ENCODE measurements around the gene CCSER2.

CCSER2 gene

GRCh38 chr10:84456126-84456525 is 127.7 kb downstream of the CCSER2 start:
- Histone ChIP-seq H2AFZ (ENCODE audit: low read depth, low read length) (no peak overlapping the region), H3K18ac (ENCODE audit: low read depth in 1 of 2, low read length in 2 of 2) (no peak overlapping the region), H3K4ac (ENCODE audit: low read depth in 1 of 2, low read length in 2 of 2) (no peak overlapping the region), H3K23ac (ENCODE audit: low read length in 2 of 2) (no peak overlapping the region), H4K91ac (ENCODE audit: low read length) (no peak overlapping the region), H3K9ac (ENCODE audit: low read length) (no peak overlapping the region), H3K4me3 (ENCODE audit: insufficient read depth in 1 of 2, low read depth in 1 of 2, low read length in 2 of 2) (no peak overlapping the region), H4K8ac (ENCODE audit: low read length) (no peak overlapping the region), H3K4me2 (ENCODE audit: low read length, poor library complexity, severe bottlenecking) (no peak overlapping the region), H2BK5ac (ENCODE audit: low read depth, low read length, poor library complexity, severe bottlenecking) (no peak overlapping the region), H2BK15ac (ENCODE audit: low read depth, poor library complexity, severe bottlenecking) (no peak overlapping the region), H3K14ac (ENCODE audit: low read length in 2 of 2) (no peak overlapping the region), H3K36me3 (ENCODE audit: control insufficient read depth in 1 of 2, insufficient read depth in 2 of 2, low read depth in 1 of 2, low read length in 2 of 2) (peaks cover 3 to 37% of the 10 kb centered on the region in 2 experiments), H3K9me3 (ENCODE audit: control insufficient read depth, low read length) (peaks cover 7% of the 10 kb centered on the region), H2BK12ac (ENCODE audit: low read length in 2 of 2) (no peak overlapping the region), H2BK120ac (ENCODE audit: low read depth, low read length) (no peak overlapping the region), H3K27me3 (ENCODE audit: control insufficient read depth in 1 of 2, insufficient read depth in 1 of 2, low read length in 2 of 2) (no peaks in the 10 kb centered on the region), H3K79me1 (replicated peaks; ENCODE audit: low read length, poor library complexity, severe bottlenecking) (peaks cover 14% of the 10 kb centered on the region), H2AK5ac (ENCODE audit: low read length, severe bottlenecking) (no peak overlapping the region), H3K4me1 (ENCODE audit: control insufficient read depth, insufficient read depth, low read depth, low read length) (no peaks in the 10 kb centered on the region), H3K27ac (ENCODE audit: low read length, poor library complexity, severe bottlenecking) (no peak overlapping the region)
- no peak for DNase-seq
- no CpG with 5 or more reads among the region's 2 CpGs for WGBS

DNA sequence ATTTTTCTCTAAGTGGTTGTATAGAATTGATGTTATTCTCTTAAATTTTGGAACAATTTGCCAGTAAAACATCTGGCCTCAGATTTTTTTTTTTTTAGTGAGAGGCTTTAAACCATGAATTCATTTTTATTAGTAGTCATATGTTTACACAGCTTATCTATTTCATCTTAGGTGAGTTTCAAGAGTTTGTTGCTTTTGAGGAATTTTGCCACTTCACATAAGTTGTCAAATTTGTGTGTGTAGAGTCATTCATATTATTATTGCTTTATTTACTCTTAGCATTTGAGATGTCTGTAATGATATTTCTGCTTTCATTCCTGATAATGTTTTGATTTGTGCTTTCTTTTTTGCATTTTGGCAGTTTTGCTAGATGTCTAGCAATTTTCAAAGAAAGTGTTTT is 132.1 kb downstream of the CCSER2 start:
- no peak overlapping the region for H3K23ac ChIP-seq (ENCODE audit: low read length in 2 of 2)
- no peak overlapping the region for H2BK120ac ChIP-seq (ENCODE audit: low read depth, low read length)
- H2BK12ac ChIP-seq (ENCODE audit: low read length in 2 of 2): no peak overlapping the region
- no peak overlapping the region for H2AK5ac ChIP-seq (ENCODE audit: low read length, severe bottlenecking)
- DNase-seq: no peak
- no peak overlapping the region for H2BK5ac ChIP-seq (ENCODE audit: low read depth, low read length, poor library complexity, severe bottlenecking)
- no peak overlapping the region for H4K91ac ChIP-seq (ENCODE audit: low read length)
- no peak overlapping the region for H3K4ac ChIP-seq (ENCODE audit: low read depth in 1 of 2, low read length in 2 of 2)
- H3K14ac ChIP-seq (ENCODE audit: low read length in 2 of 2): no peak overlapping the region
- H2BK15ac ChIP-seq (ENCODE audit: low read depth, poor library complexity, severe bottlenecking): no peak overlapping the region
- H3K4me3 ChIP-seq (ENCODE audit: insufficient read depth in 1 of 2, low read depth in 1 of 2, low read length in 2 of 2): no peak overlapping the region
- peaks cover 7% of the 10 kb centered on the region for H3K79me1 ChIP-seq (replicated peaks; ENCODE audit: low read length, poor library complexity, severe bottlenecking)
- H3K4me2 ChIP-seq (ENCODE audit: low read length, poor library complexity, severe bottlenecking): no peak overlapping the region
- H3K9ac ChIP-seq (ENCODE audit: low read length): no peak overlapping the region
- no peaks in the 10 kb centered on the region for H3K4me1 ChIP-seq (ENCODE audit: control insufficient read depth, insufficient read depth, low read depth, low read length)
- no peaks in the 10 kb centered on the region for H3K27me3 ChIP-seq (ENCODE audit: control insufficient read depth in 1 of 2, insufficient read depth in 1 of 2, low read length in 2 of 2)
- no peak overlapping the region for H2AFZ ChIP-seq (ENCODE audit: low read depth, low read length)
- no peak overlapping the region for H4K8ac ChIP-seq (ENCODE audit: low read length)
- peaks cover 3 to 33% of the 10 kb centered on the region in 2 experiments for H3K36me3 ChIP-seq (ENCODE audit: control insufficient read depth in 1 of 2, insufficient read depth in 2 of 2, low read depth in 1 of 2, low read length in 2 of 2)
- peaks cover 7% of the 10 kb centered on the region for H3K9me3 ChIP-seq (ENCODE audit: control insufficient read depth, low read length)
- no peak overlapping the region for H3K18ac ChIP-seq (ENCODE audit: low read depth in 1 of 2, low read length in 2 of 2)
- no peak overlapping the region for H3K27ac ChIP-seq (ENCODE audit: low read length, poor library complexity, severe bottlenecking)

DNA sequence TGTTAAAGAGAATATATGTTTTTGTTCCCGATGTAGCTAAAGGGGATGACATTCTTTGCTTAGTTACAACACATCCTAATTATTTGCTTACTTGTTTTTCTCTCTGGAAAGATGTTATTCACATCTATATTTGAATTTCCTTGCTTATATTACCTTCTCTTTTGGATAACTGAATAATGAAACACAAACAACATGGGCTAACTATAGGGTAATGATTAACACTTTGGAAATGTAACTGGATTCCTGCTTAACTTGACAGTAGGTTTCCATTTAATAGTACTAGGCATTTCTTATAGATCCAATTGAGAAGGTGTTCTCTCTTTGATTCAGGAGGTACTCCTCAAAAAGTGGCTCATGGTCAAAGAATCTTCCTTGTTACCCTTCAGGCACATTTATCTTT is 141.1 kb downstream of the CCSER2 start:
- Histone ChIP-seq H3K4me1 (ENCODE audit: control insufficient read depth, insufficient read depth, low read depth, low read length) (no peaks in the 10 kb centered on the region), H3K23ac (ENCODE audit: low read length in 2 of 2) (no peak overlapping the region), H3K14ac (ENCODE audit: low read length in 2 of 2) (no peak overlapping the region), H2BK120ac (ENCODE audit: low read depth, low read length) (no peak overlapping the region), H2AK5ac (ENCODE audit: low read length, severe bottlenecking) (no peak overlapping the region), H3K79me1 (replicated peaks; ENCODE audit: low read length, poor library complexity, severe bottlenecking) (peaks cover 5% of the 10 kb centered on the region), H3K27me3 (ENCODE audit: control insufficient read depth in 1 of 2, insufficient read depth in 1 of 2, low read length in 2 of 2) (no peaks in the 10 kb centered on the region), H2BK12ac (ENCODE audit: low read length in 2 of 2) (no peak overlapping the region), H3K4me3 (ENCODE audit: insufficient read depth in 1 of 2, low read depth in 1 of 2, low read length in 2 of 2) (no peak overlapping the region), H2BK15ac (ENCODE audit: low read depth, poor library complexity, severe bottlenecking) (no peak overlapping the region), H3K27ac (ENCODE audit: low read length, poor library complexity, severe bottlenecking) (peak overlapping the region; percentile 87), H3K36me3 (ENCODE audit: control insufficient read depth in 1 of 2, insufficient read depth in 2 of 2, low read depth in 1 of 2, low read length in 2 of 2) (peaks cover 0 to 53% of the 10 kb centered on the region in 2 experiments), H3K9me3 (ENCODE audit: control insufficient read depth, low read length) (no peaks in the 10 kb centered on the region), H4K91ac (ENCODE audit: low read length) (no peak overlapping the region), H3K4ac (ENCODE audit: low read depth in 1 of 2, low read length in 2 of 2) (no peak overlapping the region), H2AFZ (ENCODE audit: low read depth, low read length) (no peak overlapping the region), H3K9ac (ENCODE audit: low read length) (no peak overlapping the region), H4K8ac (ENCODE audit: low read length) (no peak overlapping the region), H2BK5ac (ENCODE audit: low read depth, low read length, poor library complexity, severe bottlenecking) (no peak overlapping the region), H3K4me2 (ENCODE audit: low read length, poor library complexity, severe bottlenecking) (peak overlapping the region; percentile 70), H3K18ac (ENCODE audit: low read depth in 1 of 2, low read length in 2 of 2) (no peak overlapping the region)
- no peak for DNase-seq
- WGBS: no CpG with 5 or more reads among the region's 1 CpG

DNA sequence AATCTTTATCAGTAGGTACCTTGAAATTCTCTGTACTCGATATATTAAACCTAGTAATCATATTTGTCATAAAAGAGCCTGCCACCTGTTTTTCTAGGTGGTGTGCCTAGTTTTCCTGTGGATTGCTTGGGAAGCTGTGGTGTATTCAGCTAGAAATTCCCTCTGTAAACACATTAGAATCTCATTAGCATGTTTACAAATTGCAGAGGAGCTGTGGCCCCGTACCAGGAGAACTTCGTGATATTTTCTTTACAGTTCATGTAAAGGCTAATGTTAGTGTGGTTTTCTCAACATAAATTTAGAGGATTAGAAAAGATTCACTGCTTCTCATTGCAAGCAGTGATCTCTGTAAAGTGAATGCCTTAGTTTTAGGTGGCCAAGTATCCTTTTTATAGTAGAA is 144.7 kb downstream of the CCSER2 start:
- Histone ChIP-seq H3K79me1 (replicated peaks; ENCODE audit: low read length, poor library complexity, severe bottlenecking) (peaks cover 9% of the 10 kb centered on the region), H3K4me3 (ENCODE audit: insufficient read depth in 1 of 2, low read depth in 1 of 2, low read length in 2 of 2) (no peak overlapping the region), H2BK5ac (ENCODE audit: low read depth, low read length, poor library complexity, severe bottlenecking) (no peak overlapping the region), H2AFZ (ENCODE audit: low read depth, low read length) (no peak overlapping the region), H3K4me1 (ENCODE audit: control insufficient read depth, insufficient read depth, low read depth, low read length) (peaks cover 3% of the 10 kb centered on the region), H2BK12ac (ENCODE audit: low read length in 2 of 2) (no peak overlapping the region), H2AK5ac (ENCODE audit: low read length, severe bottlenecking) (no peak overlapping the region), H4K8ac (ENCODE audit: low read length) (no peak overlapping the region), H4K91ac (ENCODE audit: low read length) (no peak overlapping the region), H2BK120ac (ENCODE audit: low read depth, low read length) (no peak overlapping the region), H3K27me3 (ENCODE audit: control insufficient read depth in 1 of 2, insufficient read depth in 1 of 2, low read length in 2 of 2) (no peaks in the 10 kb centered on the region), H3K9ac (ENCODE audit: low read length) (no peak overlapping the region), H3K9me3 (ENCODE audit: control insufficient read depth, low read length) (no peaks in the 10 kb centered on the region), H3K27ac (ENCODE audit: low read length, poor library complexity, severe bottlenecking) (no peak overlapping the region), H3K36me3 (ENCODE audit: control insufficient read depth in 1 of 2, insufficient read depth in 2 of 2, low read depth in 1 of 2, low read length in 2 of 2) (peaks cover 0 to 51% of the 10 kb centered on the region in 2 experiments), H3K18ac (ENCODE audit: low read depth in 1 of 2, low read length in 2 of 2) (no peak overlapping the region), H3K14ac (ENCODE audit: low read length in 2 of 2) (no peak overlapping the region), H3K4me2 (ENCODE audit: low read length, poor library complexity, severe bottlenecking) (no peak overlapping the region), H3K4ac (ENCODE audit: low read depth in 1 of 2, low read length in 2 of 2) (no peak overlapping the region), H3K23ac (ENCODE audit: low read length in 2 of 2) (no peak overlapping the region), H2BK15ac (ENCODE audit: low read depth, poor library complexity, severe bottlenecking) (no peak overlapping the region)
- DNase-seq: no peak
- 90% methylated on average over 2 of the region's 3 CpGs for WGBS
